GM18861 (cell line): ENCODE data around the gene LRRC7.

Experiments
- ATAC-seq: cut with Tn5 transposase; IDR thresholded peaks from one replicate; pipeline ENCODE4 v1.9.1; 2021; ENCODE audit not compliant: unreplicated experiment

LRRC7 gene

GRCh38 chr1:70083519-70083918 lies 515.8 kb downstream of the LRRC7 start:
- peak; percentile 89 for ATAC-seq

DNA sequence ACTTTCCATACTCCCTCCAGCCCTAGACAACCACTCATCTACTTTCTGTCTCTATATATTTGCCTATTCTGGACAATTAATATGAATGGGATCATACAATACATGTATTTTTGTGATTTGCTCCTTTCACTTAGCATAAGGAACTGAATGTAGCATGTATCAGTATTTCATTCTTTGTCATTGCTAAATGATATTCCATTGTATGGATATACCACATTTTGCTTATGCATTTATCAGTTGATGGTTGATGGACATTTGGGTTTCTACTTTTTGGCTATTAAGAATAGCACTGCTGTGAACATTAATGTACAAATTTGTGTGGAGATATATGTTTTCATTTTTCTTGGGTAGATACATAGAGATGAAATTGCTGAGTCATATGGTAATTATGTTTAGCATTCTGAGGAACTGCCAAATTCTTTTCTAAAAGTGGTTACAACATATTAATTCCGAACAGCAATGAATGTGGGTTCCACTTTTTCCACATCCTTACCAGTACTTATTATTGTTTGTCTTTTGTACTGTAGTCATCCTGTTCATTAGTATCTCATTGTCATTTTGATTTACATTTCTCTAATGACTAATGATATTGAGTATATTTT lies 516.7 kb downstream of the LRRC7 start:
- no peak for ATAC-seq

- ATAC-seq = no peak
Observed at GRCh38 chr1:70085521-70085920, 517.8 kb downstream of the LRRC7 start.

- ATAC-seq = no peak
Observed at GRCh38 chr1:70086897-70087296, 519.2 kb downstream of the LRRC7 start.

- no peak for ATAC-seq
Observed at GRCh38 chr1:70090141-70090540, 522.4 kb downstream of the LRRC7 start.

DNA sequence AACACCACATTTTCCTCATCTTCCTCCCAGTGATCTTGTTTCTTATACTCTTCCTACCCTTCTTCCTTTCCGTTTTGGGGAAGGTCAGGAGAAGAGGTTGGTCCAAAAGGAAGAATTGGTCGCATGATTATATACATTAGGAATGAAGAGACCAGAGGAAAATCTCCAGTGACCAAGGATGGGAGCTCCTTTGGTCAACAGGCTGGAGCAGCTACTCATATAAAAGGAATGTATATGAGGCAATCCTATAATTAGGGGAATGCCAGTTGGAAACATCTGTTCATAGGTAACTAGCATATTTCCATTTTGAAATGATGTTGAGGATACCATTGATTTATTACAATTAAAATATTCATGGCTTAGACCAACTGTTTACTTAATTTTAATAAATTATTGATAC lies 523.2 kb downstream of the LRRC7 start:
- ATAC-seq = no peak

DNA sequence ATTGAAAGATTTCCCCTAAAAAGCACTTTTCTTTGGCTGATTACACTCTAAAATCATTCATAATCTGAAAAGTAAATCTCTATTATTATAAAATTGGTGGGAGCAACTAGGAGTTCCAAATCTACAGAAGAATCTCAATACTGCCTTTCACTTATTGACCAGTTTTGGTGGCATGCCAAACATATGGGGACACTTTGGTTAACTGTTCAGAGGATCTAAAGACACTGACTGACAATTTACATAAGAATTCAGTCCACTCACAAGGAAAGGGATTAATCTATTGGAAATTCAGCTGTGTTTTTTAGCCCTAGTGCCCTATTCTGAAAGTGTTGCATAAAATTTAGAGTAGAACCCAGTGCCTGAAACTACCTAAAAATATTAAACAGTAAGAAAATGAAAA lies 524.1 kb downstream of the LRRC7 start:
- no peak for ATAC-seq

DNA sequence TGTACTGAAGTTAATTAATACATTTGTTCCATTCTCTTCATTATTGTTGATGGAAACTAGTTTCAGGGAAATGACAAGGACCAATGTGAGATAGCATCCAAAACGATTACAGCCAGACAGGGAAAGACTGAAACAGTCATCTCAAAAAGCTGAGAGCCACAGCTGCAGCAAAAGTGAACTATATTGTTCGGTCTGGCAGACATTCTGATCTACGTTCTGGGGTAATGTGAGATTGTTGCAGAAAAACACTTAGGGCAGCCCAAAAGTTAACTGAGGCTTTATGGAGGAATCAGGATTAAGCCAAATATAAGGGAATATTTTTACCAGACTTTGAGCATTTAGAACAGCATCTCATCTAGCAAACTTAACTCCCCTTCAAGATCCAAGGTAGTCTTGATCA lies 524.8 kb downstream of the LRRC7 start:
- ATAC-seq = no peak

DNA sequence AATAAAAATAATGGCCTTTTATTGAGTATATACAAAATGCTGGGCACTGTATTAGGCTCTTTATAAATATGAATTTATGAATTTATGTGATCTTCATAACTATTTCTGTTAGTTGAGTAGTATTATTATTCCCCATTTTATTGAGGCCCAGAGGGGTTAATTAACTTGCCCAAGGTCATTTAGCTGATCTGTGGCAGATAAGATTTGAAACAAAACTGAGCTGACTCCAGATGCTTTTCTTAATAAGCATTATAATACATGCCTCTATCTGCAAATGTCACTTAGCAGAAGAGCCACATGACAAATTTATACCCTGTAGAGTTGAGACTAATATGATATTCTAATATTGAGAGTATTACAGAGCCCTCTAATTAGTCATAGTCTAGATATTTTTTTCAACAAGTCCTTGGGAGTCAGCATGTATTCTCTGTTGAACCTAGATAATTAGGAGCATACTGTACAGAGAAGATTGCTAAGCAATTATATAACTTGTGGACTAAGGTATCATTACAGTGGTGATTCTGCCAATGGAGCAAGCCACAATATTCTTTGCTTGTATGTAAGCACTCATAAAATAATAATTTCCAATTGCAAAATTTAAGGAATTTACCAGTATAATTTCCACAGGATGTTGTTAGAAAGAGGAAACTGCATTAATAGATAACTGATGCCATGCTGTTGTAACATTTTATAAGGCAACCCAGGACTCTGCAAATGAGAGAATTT lies 525.7 kb downstream of the LRRC7 start:
- no peak for ATAC-seq

GRCh38 chr1:70101231-70101630 lies 533.5 kb downstream of the LRRC7 start:
- no peak for ATAC-seq

GRCh38 chr1:70101774-70102173 lies 534.1 kb downstream of the LRRC7 start:
- no peak for ATAC-seq

GRCh38 chr1:70103770-70104169 lies 536.0 kb downstream of the LRRC7 start:
- ATAC-seq = no peak

GRCh38 chr1:70109241-70109640 lies 541.5 kb downstream of the LRRC7 start:
- ATAC-seq = no peak

DNA sequence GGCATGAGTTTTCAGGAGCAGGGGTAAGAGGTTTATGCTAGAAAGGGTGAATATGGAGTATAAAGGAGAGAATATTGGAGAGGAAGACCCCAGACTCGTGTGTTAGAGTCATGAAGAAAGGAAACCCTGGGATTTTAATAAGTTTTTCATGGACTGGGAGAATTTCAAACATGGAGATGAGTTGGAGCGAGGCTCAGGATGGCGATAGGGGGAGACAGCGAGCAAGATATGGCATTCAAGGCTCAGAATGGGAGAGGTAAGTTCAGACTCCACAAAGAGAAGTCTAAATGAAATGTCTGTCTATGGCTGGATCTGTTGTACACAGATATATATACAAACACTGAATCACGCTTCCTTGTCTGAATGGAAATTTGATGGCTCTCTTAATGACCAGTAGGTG lies 545.1 kb downstream of the LRRC7 start:
- ATAC-seq = no peak

DNA sequence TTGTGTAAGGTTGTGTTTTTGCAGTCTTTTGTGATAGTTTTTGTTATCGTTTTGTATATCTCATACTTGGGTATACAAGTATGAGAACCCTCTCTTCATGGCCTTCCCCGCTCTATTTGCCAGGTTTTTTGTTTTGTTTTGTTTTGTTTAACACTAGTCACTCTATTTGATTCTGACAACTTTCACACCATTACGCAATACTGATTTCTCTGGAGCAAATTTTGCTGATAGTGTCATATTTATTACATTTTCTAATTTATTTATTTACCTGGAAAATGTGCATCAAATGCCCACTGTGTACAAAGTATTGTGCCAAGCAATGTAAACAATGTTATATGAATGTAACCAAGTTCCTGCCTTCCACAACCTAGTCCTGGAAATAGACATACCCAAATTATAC lies 547.6 kb downstream of the LRRC7 start:
- ATAC-seq = no peak

DNA sequence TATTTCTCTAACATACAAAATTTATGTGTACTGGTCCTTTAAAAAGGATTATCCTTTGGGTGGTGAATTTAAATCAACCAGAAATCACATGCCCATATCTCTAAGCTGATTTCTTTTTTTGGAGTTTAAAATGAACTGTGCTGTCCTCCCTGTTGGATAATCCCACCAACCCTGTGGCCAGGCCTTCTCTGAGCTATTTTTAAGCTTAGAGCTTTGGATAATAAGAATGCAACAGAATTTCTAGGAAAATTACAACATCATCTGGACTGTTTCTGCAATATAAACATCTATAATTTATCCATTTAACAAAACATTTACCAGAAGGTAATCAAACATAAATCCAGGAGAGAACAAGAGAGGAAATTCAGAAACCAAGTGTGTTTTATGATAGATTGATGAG lies 549.3 kb downstream of the LRRC7 start:
- no peak for ATAC-seq

DNA sequence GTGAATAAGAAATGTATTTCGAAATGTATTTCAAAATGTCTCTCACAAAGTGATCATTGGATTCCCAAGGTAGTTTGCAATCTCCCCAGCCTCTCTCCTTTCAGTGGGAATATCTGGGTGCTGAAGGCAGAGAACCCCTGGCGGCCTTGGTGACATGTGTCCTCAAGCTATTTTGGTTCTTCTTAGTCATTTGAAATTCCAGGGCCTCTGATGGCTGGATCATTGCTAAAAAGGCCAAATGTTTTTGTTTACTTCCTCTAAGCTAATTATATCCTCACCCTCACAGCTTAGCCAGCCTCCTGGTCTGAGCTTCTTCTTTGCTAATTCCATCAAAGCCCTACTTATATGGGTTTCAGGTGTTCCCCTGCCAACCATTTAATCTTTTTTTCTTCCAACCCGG lies 566.4 kb downstream of the LRRC7 start:
- ATAC-seq = no peak

- ATAC-seq = no peak
Observed at GRCh38 chr1:70140343-70140742, 572.6 kb downstream of the LRRC7 start.

DNA sequence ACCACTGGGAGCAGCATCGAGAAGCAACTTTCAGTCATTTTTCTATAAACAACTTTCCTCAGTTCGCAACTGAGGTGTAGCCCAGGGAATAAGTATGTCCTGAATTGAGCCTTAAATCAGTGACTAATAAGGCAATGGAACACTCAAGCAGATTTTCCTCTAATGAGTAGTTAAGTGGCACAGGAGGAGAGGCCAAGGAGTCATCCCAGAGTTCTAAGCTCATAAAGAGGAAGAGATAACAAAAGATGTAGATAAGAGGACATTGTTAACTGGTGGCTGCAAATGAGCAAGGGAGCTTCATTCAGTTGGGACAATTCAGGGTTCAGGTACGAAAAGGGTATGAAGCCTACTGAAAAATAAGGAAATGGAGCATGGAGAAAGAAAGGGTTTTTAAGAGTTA lies 573.2 kb downstream of the LRRC7 start:
- no peak for ATAC-seq

- no peak for ATAC-seq
Observed at GRCh38 chr1:70142075-70142474, 574.4 kb downstream of the LRRC7 start.

DNA sequence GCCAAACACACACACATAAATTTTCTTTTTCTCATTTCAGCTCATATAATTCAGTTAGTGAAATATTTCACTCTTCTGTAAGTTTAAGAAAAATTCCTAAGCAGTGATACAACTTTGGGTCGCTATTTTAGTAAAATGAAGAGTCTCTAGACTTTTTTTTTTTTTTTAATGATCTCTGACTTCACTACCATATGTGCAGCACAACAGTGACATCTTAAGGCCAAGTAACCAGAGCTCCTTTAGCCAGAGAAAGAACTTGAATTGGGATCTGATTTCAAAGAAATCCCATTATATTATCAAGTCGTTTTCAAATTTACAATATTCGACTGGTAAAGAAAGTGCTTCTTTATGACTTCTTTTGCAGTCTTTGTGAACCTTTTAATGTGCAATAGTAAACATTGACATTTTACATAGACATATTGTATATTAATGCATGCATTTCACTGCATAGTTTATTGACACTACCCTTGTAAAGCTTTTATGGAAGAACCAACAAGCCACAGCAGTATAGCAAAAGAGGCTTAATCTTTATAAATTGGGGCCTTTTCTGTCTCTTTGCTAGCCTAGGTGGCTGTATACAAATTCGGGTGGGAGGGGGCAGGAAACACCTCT lies 575.4 kb downstream of the LRRC7 start:
- ATAC-seq = no peak

GRCh38 chr1:70146488-70146887 lies 578.8 kb downstream of the LRRC7 start:
- no peak for ATAC-seq

- ATAC-seq = no peak
Observed at GRCh38 chr1:70150444-70150843, 582.7 kb downstream of the LRRC7 start.
